ENCODE results near the gene EXD1.
"Not testable (repeated sequence)": the region's sequence is repeated elsewhere in the genome, so short reads cannot be mapped to it uniquely, and the experiment has no call there.

EXD1 gene

DNA sequence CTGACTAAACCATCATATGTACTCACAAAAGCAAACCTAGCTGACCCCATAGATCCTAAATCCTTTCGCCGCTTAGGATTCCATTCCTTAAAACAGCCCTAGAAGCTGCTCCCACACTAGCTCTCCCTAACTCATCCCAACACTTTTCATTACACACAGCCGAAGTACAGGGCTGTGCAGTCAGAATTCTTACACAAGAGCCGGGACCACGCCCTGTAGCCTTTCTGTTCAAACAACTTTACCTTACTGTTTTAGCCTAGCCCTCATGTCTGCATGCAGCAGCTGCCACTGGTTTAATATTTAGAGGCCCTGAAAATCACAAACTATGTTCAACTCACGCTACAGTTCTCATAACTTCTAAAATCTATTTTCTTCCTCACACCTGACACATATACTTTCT is 95.0 kb downstream of the EXD1 start:
- not testable (repeated sequence) for DNase-seq

DNA sequence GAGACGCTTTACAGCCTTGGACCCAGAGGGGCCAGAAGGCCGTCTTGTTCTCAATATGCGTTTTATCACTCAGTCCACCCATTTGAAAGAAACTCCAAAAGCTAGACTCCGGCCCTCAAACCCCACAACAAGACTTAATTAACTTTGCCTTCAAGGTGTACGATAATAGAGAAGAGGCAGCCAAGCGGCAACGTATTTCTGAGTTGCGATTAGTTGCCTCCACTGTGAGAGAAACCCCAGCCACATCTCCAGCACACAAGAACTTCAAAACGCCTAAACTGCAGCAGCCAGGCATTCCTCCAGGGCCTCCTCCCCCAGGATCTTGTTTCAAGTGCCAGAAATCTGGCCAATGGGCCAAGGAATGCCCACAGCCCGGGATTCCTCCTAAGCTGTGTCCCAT is 97.1 kb downstream of the EXD1 start:
- DNase-seq: no peak

Measured in NCI-H2227 treated with DMSO at 0.1 percent for 48 hours (cell line).